ENCODE measurements around the gene NCKAP5L.
"Not testable (repeated sequence)": the region's sequence is repeated elsewhere in the genome, so short reads cannot be mapped to it uniquely, and the experiment has no call there.

The NCKAP5L gene

GRCh38 chr12:49779581-49779980 lies 48.6 kb downstream of the NCKAP5L start:
- no peak for DNase-seq (ENCODE audit: low read depth)
- TF ChIP-seq MYC (IDR thresholded peaks at IDR 0.05; ENCODE audit: low read depth, low read length): no peak
- no peak for TF ChIP-seq POLR2A (IDR thresholded peaks at IDR 0.05; ENCODE audit: extremely low read depth, insufficient read length)
- no peak for TF ChIP-seq CTCF (IDR thresholded peaks at IDR 0.05; ENCODE audit: low read depth, low read length)
- no peak for TF ChIP-seq MAX (IDR thresholded peaks at IDR 0.05; ENCODE audit: low read depth, low read length)
- no peak overlapping the region for H3K4me3 ChIP-seq (ENCODE audit: low read depth, low read length)

- DNase-seq (ENCODE audit: low read depth): peak; percentile 48
- H3K4me3 ChIP-seq (ENCODE audit: low read depth, low read length): no peak overlapping the region
- TF ChIP-seq POLR2A (IDR thresholded peaks at IDR 0.05; ENCODE audit: extremely low read depth, insufficient read length) (no peak), CTCF (IDR thresholded peaks at IDR 0.05; ENCODE audit: low read depth, low read length) (peak; percentile 93), MAX (IDR thresholded peaks at IDR 0.05; ENCODE audit: low read depth, low read length) (no peak), MYC (IDR thresholded peaks at IDR 0.05; ENCODE audit: low read depth, low read length) (no peak)
These were observed 50.1 kb downstream of the NCKAP5L start for GRCh38 chr12:49777800-49778748.

GRCh38 chr12:49777341-49777740 lies 50.9 kb downstream of the NCKAP5L start:
- no peak overlapping the region for H3K4me3 ChIP-seq (ENCODE audit: low read depth, low read length)
- TF ChIP-seq MYC (IDR thresholded peaks at IDR 0.05; ENCODE audit: low read depth, low read length) (no peak), POLR2A (IDR thresholded peaks at IDR 0.05; ENCODE audit: extremely low read depth, insufficient read length) (no peak), CTCF (IDR thresholded peaks at IDR 0.05; ENCODE audit: low read depth, low read length) (no peak), MAX (IDR thresholded peaks at IDR 0.05; ENCODE audit: low read depth, low read length) (no peak)
- no peak for DNase-seq (ENCODE audit: low read depth)

GRCh38 chr12:49776858-49777257 lies 51.4 kb downstream of the NCKAP5L start:
- peak; percentile 65 for DNase-seq (ENCODE audit: low read depth)
- TF ChIP-seq MYC (IDR thresholded peaks at IDR 0.05; ENCODE audit: low read depth, low read length) (no peak), MAX (IDR thresholded peaks at IDR 0.05; ENCODE audit: low read depth, low read length) (no peak), CTCF (IDR thresholded peaks at IDR 0.05; ENCODE audit: low read depth, low read length) (no peak), POLR2A (IDR thresholded peaks at IDR 0.05; ENCODE audit: extremely low read depth, insufficient read length) (no peak)
- H3K4me3 ChIP-seq (ENCODE audit: low read depth, low read length): no peak overlapping the region

- no peak overlapping the region for H3K4me3 ChIP-seq (ENCODE audit: low read depth, low read length)
- DNase-seq (ENCODE audit: low read depth): peak; percentile 89
- TF ChIP-seq CTCF (IDR thresholded peaks at IDR 0.05; ENCODE audit: low read depth, low read length): peak; percentile 80
- TF ChIP-seq MAX (IDR thresholded peaks at IDR 0.05; ENCODE audit: low read depth, low read length): 0 out of 2 replicates have a peak, but pooled peaks have one; percentile 21
- TF ChIP-seq MYC (IDR thresholded peaks at IDR 0.05; ENCODE audit: low read depth, low read length): no peak; the same call in 1 of the 2 replicates
- no peak for TF ChIP-seq POLR2A (IDR thresholded peaks at IDR 0.05; ENCODE audit: extremely low read depth, insufficient read length)
These were observed 51.8 kb downstream of the NCKAP5L start for GRCh38 chr12:49776413-49776812.

- not testable (repeated sequence) for H3K4me3 ChIP-seq (ENCODE audit: low read depth, low read length); DNase-seq (ENCODE audit: low read depth)
These were observed 55.1 kb downstream of the NCKAP5L start for GRCh38 chr12:49773102-49773501.

All from NB4 (cell line).